Astrocyte (in vitro differentiated cells and primary cell): ENCODE results near the gene PIERCE2. TPM values are rescaled to one million over a fixed set of nuclear protein-coding genes. Genes with fewer than 3 reads are reported as not detected.

Experiments used
- DNase-seq: peaks from one replicate; pipeline ENCODE4 v3.0.0-alpha.2; 2010; ENCODE audit warnings: low read depth
- FAIRE-seq: peaks from 2 replicates; lab custom pipeline; 2011; peaks lifted over from hg19 to GRCh38; lab: Jason Lieb, UNC
- H2AFZ ChIP-seq: 2 replicates; pipeline ENCODE4 v1.6.0; 2012; ENCODE audit warnings: low read depth, low read length, inconsistent platforms
- H3K27ac ChIP-seq: 2 replicates; pipeline ENCODE4 v1.5.1; 2011; ENCODE audit warnings: low read depth, low read length, inconsistent platforms
- H3K27me3 ChIP-seq: 2 replicates; pipeline ENCODE4 v1.6.0; 2011; ENCODE audit warnings: low read length, inconsistent platforms; ENCODE audit not compliant: insufficient read depth
- H3K36me3 ChIP-seq: 2 replicates; pipeline ENCODE4 v1.5.1; 2011; ENCODE audit warnings: low read length, inconsistent platforms; ENCODE audit not compliant: insufficient read depth
- H3K4me1 ChIP-seq: 2 replicates; pipeline ENCODE4 v1.5.1; 2011; ENCODE audit warnings: low read length, inconsistent platforms; ENCODE audit not compliant: insufficient read depth
- H3K4me2 ChIP-seq: 2 replicates; pipeline ENCODE4 v1.6.0; 2012; ENCODE audit warnings: low read length, inconsistent platforms
- H3K4me3 ChIP-seq: 2 replicates; pipeline ENCODE4 v1.5.1; 2011; ENCODE audit warnings: low read depth, mild to moderate bottlenecking, low read length, inconsistent platforms; ENCODE audit not compliant: insufficient read depth
- H3K79me2 ChIP-seq: 2 replicates; pipeline ENCODE4 v1.6.0; 2012; ENCODE audit warnings: mild to moderate bottlenecking, low read length, inconsistent platforms; ENCODE audit not compliant: insufficient read depth
- H3K9ac ChIP-seq: 2 replicates; pipeline ENCODE4 v1.6.0; 2012; ENCODE audit warnings: mild to moderate bottlenecking, low read length, inconsistent platforms
- H3K9me3 ChIP-seq: 2 replicates; pipeline ENCODE4 v1.5.1; 2012; ENCODE audit warnings: low read depth, mild to moderate bottlenecking, low read length, inconsistent platforms; ENCODE audit not compliant: insufficient read depth
- H4K20me1 ChIP-seq: 2 replicates; pipeline ENCODE4 v1.6.0; 2012; ENCODE audit warnings: low read length, inconsistent platforms; ENCODE audit not compliant: insufficient read depth
- H3K27ac Mint-ChIP-seq: one replicate; pipeline ENCODE4 v1.8.0; 2021; ENCODE audit warnings: mild to moderate bottlenecking, mixed read lengths; ENCODE audit not compliant: unreplicated experiment
- H3K27me3 Mint-ChIP-seq: one replicate; pipeline ENCODE4 v1.8.0; 2021; ENCODE audit warnings: low read depth, mixed read lengths; ENCODE audit not compliant: unreplicated experiment
- H3K36me3 Mint-ChIP-seq: one replicate; pipeline ENCODE4 v1.8.0; 2021; ENCODE audit warnings: low read depth, mixed read lengths; ENCODE audit not compliant: unreplicated experiment
- H3K4me1 Mint-ChIP-seq: one replicate; pipeline ENCODE4 v1.8.0; 2021; ENCODE audit warnings: low read depth, mixed read lengths; ENCODE audit not compliant: unreplicated experiment
- H3K4me3 Mint-ChIP-seq: one replicate; pipeline ENCODE4 v1.8.0; 2021; ENCODE audit warnings: mild to moderate bottlenecking, moderate library complexity, mixed read lengths; ENCODE audit not compliant: unreplicated experiment
- H3K9me3 Mint-ChIP-seq: one replicate; pipeline ENCODE4 v1.8.0; 2021; ENCODE audit warnings: mild to moderate bottlenecking, mixed read lengths; ENCODE audit not compliant: unreplicated experiment
- CTCF ChIP-seq: IDR thresholded peaks from 2 replicates; pipeline ENCODE4 v1.5.1; 2011; ENCODE audit warnings: low read depth, mild to moderate bottlenecking, inconsistent platforms, low read length, moderate library complexity; ENCODE audit not compliant: insufficient read depth
- EZH2 ChIP-seq: IDR thresholded peaks from 2 replicates; pipeline ENCODE4 v1.6.1; 2012; ENCODE audit warnings: mild to moderate bottlenecking, low read length, inconsistent platforms; ENCODE audit not compliant: insufficient read depth
- total RNA-seq: library from RNA; stranded (reverse); gene quantifications from 2 replicates; pipeline ENCODE4 v1.2.1, GENCODE V29; 2021

The PIERCE2 gene
- total RNA-seq, 1 donor from 2014 or later: 1.6 TPM

GRCh38 chr15:55372701-55373440, 35.4 kb upstream of the PIERCE2 start:
- no peak overlapping the region for H3K4me2 ChIP-seq
- Mint-ChIP-seq H3K27me3 (no peaks in the 10 kb centered on the region), H3K4me3 (no peak overlapping the region), H3K4me1 (no peaks in the 10 kb centered on the region), H3K9me3 (no peaks in the 10 kb centered on the region), H3K36me3 (peaks cover 12% of the 10 kb centered on the region), H3K27ac (no peak overlapping the region)
- DNase-seq (no peak), FAIRE-seq (no peak)
- H3K9ac ChIP-seq: no peak overlapping the region
- no peak overlapping the region for H3K4me3 ChIP-seq
- H2AFZ ChIP-seq: no peak overlapping the region
- H3K36me3 ChIP-seq: peaks cover 6% of the 10 kb centered on the region
- no peaks in the 10 kb centered on the region for H3K27me3 ChIP-seq
- H4K20me1 ChIP-seq: no peaks in the 10 kb centered on the region
- H3K9me3 ChIP-seq: no peaks in the 10 kb centered on the region
- H3K27ac ChIP-seq: no peak overlapping the region
- no peaks in the 10 kb centered on the region for H3K79me2 ChIP-seq
- TF ChIP-seq CTCF (no peak), EZH2 (no peak)
- no peaks in the 10 kb centered on the region for H3K4me1 ChIP-seq

- Histone ChIP-seq H2AFZ (no peak overlapping the region), H3K27me3 (no peaks in the 10 kb centered on the region), H3K4me1 (no peaks in the 10 kb centered on the region), H3K27ac (no peak overlapping the region), H3K36me3 (peaks cover 10% of the 10 kb centered on the region), H3K4me2 (no peak overlapping the region), H3K79me2 (no peaks in the 10 kb centered on the region), H3K4me3 (no peak overlapping the region), H3K9ac (no peak overlapping the region), H3K9me3 (no peaks in the 10 kb centered on the region), H4K20me1 (no peaks in the 10 kb centered on the region)
- FAIRE-seq (no peak), DNase-seq (no peak)
- peaks cover 4% of the 10 kb centered on the region for H3K9me3 Mint-ChIP-seq
- H3K4me3 Mint-ChIP-seq: no peak overlapping the region
- H3K36me3 Mint-ChIP-seq: peaks cover 17% of the 10 kb centered on the region
- H3K27ac Mint-ChIP-seq: no peak overlapping the region
- H3K4me1 Mint-ChIP-seq: no peaks in the 10 kb centered on the region
- TF ChIP-seq EZH2: no peak
- TF ChIP-seq CTCF: no peak
- H3K27me3 Mint-ChIP-seq: no peaks in the 10 kb centered on the region
Measured at GRCh38 chr15:55379095-55379494, 29.2 kb upstream of the PIERCE2 start.

- H3K27ac ChIP-seq: no peak overlapping the region
- no peak overlapping the region for H3K4me2 ChIP-seq
- peaks cover 8% of the 10 kb centered on the region for H3K36me3 ChIP-seq
- Mint-ChIP-seq H3K27me3 (no peaks in the 10 kb centered on the region), H3K27ac (no peak overlapping the region), H3K4me1 (no peaks in the 10 kb centered on the region), H3K9me3 (peaks cover 4% of the 10 kb centered on the region), H3K36me3 (peaks cover 22% of the 10 kb centered on the region), H3K4me3 (no peak overlapping the region)
- DNase-seq (no peak), FAIRE-seq (no peak)
- H3K4me3 ChIP-seq: no peak overlapping the region
- no peak for TF ChIP-seq CTCF
- no peaks in the 10 kb centered on the region for H3K9me3 ChIP-seq
- H3K9ac ChIP-seq: no peak overlapping the region
- H4K20me1 ChIP-seq: no peaks in the 10 kb centered on the region
- H2AFZ ChIP-seq: no peak overlapping the region
- H3K27me3 ChIP-seq: no peaks in the 10 kb centered on the region
- no peaks in the 10 kb centered on the region for H3K79me2 ChIP-seq
- H3K4me1 ChIP-seq: no peaks in the 10 kb centered on the region
Measured at GRCh38 chr15:55381595-55381994, 26.7 kb upstream of the PIERCE2 start.
